ENCODE results near the gene ALG12.

The ALG12 gene

DNA sequence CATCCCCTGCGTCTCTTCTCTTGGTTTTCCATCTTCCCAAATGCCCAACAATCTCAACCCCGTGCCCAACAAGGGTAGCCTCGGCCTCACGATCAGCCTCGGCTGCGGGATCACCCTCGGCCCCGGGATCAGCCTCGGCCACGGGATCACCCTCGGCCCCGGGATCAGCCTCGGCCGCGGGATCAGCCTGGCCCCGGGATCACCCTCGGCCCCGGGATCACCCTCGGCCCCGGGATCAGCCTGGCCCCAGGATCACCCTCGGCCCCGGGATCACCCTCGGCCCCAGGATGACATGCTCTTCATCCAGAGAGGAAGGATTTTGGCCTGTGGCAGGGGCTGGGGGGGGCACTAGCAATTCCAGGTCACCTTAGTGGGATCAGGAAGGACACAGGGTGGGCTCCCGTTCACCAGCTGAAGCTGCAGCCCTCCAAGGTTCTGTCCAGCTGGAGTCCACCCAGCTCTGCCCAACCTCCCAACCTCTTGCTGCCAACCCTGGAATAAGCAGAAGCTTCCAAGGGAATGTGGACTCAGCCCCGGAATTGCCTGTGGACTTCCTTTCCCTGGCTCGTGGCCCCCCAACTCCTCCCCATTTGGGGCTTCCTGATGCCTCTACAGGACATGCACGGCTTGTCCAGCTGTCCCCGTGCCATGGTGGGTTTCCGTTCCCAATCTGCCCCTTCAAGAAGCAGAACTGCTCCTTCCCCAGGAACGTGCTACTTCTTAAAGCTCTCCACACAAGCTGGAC, 6.2 kb downstream of the ALG12 start:
- DNase-seq (ENCODE audit: low read depth) = no peak

- DNase-seq (ENCODE audit: low read depth) = no peak
These were observed 7.7 kb downstream of the ALG12 start for GRCh38 chr22:49910229-49911155.

DNA sequence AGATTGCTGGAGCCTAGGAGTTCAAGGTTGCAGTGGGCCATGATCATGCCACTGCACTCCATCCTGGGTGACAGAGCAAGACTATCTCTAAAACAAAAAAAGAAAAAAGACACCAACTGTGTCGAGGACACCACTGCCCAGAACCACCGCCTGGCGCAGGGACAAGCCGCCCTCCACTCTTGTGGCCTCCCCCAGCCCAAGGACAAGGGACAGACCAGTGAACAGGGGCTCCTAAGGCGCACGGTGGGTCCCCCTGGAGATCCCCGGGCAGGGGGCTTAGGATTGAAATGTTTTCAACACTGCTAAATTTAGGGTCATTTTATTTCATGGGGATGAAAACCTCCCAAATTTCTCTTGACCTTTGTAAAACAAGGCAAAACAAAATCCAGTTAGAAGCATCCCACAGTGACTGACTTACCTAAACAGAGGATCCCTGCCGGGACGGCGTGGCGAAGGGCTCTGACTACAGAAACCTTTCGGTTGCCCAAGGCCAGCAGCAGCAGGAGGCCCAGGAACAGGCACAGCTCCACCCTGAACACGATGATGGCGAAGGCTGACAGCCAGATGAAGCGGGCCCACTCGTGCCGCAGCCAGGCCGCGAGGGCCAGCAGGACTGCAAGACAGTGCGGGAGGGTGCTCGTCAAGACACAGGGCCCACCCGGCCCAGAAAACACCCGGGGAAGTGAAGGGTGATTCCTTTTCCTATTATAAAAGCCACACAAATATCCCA, 8.6 kb downstream of the ALG12 start:
- no peak for DNase-seq (ENCODE audit: low read depth)

DNA sequence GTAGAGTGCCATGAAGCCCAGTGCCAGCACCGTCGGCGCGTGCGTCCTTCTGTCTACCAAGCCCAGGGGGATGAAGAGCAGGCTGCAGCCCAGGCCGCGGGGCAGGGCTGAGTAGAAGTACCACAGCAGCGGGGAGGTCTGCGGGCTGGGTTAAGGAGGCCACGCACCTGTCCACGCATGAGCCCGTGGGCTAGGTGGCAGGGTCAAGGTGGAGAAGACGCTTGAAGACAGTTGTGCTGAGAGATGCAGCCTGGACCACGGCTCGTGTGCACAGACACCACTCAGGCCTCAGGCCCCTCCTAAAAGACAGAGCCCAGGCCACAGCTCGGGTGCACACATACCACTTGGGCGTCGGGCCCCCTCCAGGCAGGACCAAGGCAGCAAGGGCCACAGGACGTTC, 10.4 kb downstream of the ALG12 start:
- no peak for DNase-seq (ENCODE audit: low read depth)

DNA sequence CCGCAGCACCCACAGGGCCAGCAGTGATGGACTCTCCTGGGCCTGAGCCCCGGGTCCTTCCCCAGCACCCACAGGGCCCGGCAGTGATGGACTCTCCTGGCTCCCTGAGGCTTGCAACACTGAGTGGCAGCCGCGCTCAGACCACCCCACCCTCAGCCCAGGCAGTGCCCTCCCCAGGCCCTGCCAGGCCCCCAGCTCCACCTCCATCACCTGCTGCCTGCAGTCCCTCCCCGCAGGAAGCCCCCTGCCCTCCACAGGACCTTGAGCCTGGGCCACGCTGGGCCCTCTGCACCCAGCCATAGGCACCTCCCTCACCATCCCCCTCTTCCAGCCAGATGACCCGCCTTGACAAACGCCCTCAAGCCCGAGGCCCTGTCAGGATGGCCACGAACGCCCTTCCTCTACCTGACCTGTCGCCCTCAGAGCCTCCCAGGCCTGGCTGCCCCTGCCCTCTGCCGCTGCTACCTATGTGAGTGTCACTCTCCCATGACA, 11.4 kb downstream of the ALG12 start:
- no peak for DNase-seq (ENCODE audit: low read depth)

DNA sequence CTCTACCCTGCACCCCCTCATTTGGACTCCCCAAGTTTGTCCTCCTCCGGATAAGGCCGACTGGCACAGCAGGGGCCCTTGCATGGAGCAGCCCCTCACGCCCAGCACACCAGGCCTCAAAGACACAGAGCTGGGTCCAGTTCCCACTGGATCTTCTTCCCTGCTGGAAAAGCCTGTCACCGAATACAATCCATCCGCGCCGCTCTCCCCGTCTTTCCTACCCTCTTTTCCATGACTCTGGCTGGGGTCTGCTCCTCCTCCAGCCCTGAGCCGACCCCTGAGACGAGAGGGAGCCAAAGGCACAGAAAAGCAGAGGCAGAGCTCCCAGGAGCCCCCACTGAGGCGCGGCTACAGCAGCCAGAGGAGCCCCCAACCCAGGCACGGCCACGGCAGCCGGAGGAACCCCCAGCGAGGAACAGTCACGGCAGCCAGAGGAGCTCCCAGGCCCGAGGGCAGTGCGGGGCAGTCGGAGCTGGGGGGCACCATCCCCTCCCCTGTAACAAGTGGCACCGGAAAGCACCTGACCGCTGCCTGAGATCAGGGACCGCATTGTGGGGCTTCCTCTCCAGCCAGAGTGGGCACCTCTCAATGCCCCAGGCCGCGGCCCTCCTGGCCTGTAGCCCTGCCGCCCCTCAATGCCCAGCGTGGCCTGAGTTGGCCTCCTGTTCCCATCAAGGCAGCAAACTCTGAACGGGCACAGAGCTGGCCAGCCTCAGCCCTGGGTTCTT, 12.0 kb downstream of the ALG12 start:
- DNase-seq (ENCODE audit: low read depth) = no peak

GRCh38 chr22:49905465-49905864, 12.8 kb downstream of the ALG12 start:
- no peak for DNase-seq (ENCODE audit: low read depth)

GRCh38 chr22:49904040-49904369, 14.2 kb downstream of the ALG12 start:
- no peak for DNase-seq (ENCODE audit: low read depth)

GRCh38 chr22:49903322-49904039, 14.8 kb downstream of the ALG12 start:
- DNase-seq (ENCODE audit: low read depth) = no peak

- no peak for DNase-seq (ENCODE audit: low read depth)
These were observed 16.8 kb downstream of the ALG12 start for GRCh38 chr22:49901457-49901856.

DNA sequence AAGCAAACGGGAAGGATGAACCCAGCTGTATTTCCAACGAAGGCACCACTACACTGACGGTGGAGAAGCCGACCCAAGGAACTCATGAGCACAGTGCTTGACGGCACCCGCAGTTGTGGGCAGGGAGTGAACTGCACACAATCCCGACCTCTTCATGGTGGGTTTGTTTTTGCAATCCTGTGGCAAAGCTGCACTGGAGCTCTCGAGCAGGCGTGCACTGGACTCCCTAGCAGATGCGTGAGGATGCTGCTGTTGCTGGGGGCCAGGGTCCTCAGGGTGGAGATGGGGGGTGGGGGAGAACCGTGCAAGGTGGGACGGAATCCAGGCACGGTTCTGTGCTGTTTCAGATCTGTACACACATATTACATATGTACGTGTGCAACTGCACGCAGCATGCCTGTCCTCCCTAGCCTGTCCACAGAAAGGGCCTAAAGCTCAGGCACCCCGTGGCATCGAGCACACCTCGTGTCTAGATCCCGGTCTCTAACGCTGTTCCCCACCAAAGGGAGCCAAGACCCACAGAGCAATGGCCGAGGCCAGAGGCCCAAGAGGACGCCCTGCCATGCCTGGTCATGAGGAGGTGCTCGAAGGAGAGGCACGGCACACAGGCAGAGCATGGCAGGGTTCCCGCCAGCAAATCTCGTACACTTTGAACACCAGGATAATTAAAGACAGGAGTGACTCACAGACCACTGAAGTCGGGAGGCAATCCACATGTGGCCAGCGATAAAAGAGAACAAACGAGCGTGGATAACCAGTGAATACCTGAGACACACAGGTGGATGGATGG, 17.6 kb downstream of the ALG12 start:
- DNase-seq (ENCODE audit: low read depth) = no peak

DNA sequence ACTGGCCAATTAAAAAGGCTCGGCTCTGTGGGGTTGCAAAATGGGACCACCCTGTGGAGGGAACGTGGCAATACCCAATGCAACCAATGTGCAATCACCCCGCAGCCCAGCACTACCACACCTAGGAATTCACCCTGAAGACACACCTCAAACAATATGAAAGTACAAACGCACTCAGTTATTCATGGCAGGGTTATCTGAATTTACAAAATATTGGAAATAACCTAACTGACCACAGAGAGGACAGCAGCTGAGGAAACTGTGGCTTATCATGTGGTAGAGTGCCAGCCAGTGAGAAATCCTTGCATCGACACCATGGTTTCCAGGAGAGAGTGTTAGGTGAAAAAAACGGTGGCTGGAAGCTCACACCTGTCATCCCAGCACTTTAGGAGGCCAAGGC, 18.7 kb downstream of the ALG12 start:
- no peak for DNase-seq (ENCODE audit: low read depth)

GRCh38 chr22:49897015-49897684, 21.1 kb downstream of the ALG12 start:
- no peak for DNase-seq (ENCODE audit: low read depth)

- no peak for DNase-seq (ENCODE audit: low read depth)
These were observed 22.0 kb downstream of the ALG12 start for GRCh38 chr22:49896201-49896600.

GRCh38 chr22:49894322-49895054, 23.8 kb downstream of the ALG12 start:
- DNase-seq (ENCODE audit: low read depth) = no peak

GRCh38 chr22:49893025-49893424, 25.2 kb downstream of the ALG12 start:
- no peak for DNase-seq (ENCODE audit: low read depth)

- DNase-seq (ENCODE audit: low read depth) = no peak
These were observed 25.9 kb downstream of the ALG12 start for GRCh38 chr22:49892226-49892899.

DNA sequence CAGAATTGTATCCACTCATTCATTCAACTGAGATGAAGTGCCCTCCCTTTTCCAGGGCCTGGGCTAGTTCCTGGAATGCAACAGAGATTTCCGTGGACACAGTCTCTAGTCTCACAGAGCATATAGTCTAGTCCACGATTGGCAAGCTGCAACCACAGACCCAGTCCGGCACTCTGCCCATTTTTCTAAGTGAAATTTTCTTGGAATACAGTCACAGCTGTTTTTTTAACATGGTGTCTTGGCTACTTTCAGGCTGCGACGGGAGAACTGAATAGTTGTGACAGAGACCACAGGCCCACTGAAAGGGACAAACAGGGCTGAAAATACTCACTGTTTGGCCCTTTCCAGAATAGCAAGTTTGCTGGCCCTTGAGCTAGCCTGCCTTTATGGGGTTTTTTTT, 29.2 kb downstream of the ALG12 start:
- no peak for DNase-seq (ENCODE audit: low read depth)

- no peak for DNase-seq (ENCODE audit: low read depth)
These were observed 30.5 kb downstream of the ALG12 start for GRCh38 chr22:49887702-49888101.
